Astrocyte (in vitro differentiated cells and primary cell): Measurements from ENCODE around the gene SDK1. TPM values are rescaled to one million over a fixed set of nuclear protein-coding genes. Genes with fewer than 3 reads are reported as not detected.

Experiments
- DNase-seq: peaks from one replicate; pipeline ENCODE4 v3.0.0-alpha.2; 2010; ENCODE audit warnings: low read depth
- FAIRE-seq: peaks from 2 replicates; lab custom pipeline; 2011; peaks lifted over from hg19 to GRCh38; lab: Jason Lieb, UNC
- H2AFZ ChIP-seq: 2 replicates; pipeline ENCODE4 v1.6.0; 2012; ENCODE audit warnings: low read depth, low read length, inconsistent platforms
- H3K27ac ChIP-seq: 2 replicates; pipeline ENCODE4 v1.5.1; 2011; ENCODE audit warnings: low read depth, low read length, inconsistent platforms
- H3K27me3 ChIP-seq: 2 replicates; pipeline ENCODE4 v1.6.0; 2011; ENCODE audit warnings: low read length, inconsistent platforms; ENCODE audit not compliant: insufficient read depth
- H3K36me3 ChIP-seq: 2 replicates; pipeline ENCODE4 v1.5.1; 2011; ENCODE audit warnings: low read length, inconsistent platforms; ENCODE audit not compliant: insufficient read depth
- H3K4me1 ChIP-seq: 2 replicates; pipeline ENCODE4 v1.5.1; 2011; ENCODE audit warnings: low read length, inconsistent platforms; ENCODE audit not compliant: insufficient read depth
- H3K4me2 ChIP-seq: 2 replicates; pipeline ENCODE4 v1.6.0; 2012; ENCODE audit warnings: low read length, inconsistent platforms
- H3K4me3 ChIP-seq: 2 replicates; pipeline ENCODE4 v1.5.1; 2011; ENCODE audit warnings: low read depth, mild to moderate bottlenecking, low read length, inconsistent platforms; ENCODE audit not compliant: insufficient read depth
- H3K79me2 ChIP-seq: 2 replicates; pipeline ENCODE4 v1.6.0; 2012; ENCODE audit warnings: mild to moderate bottlenecking, low read length, inconsistent platforms; ENCODE audit not compliant: insufficient read depth
- H3K9ac ChIP-seq: 2 replicates; pipeline ENCODE4 v1.6.0; 2012; ENCODE audit warnings: mild to moderate bottlenecking, low read length, inconsistent platforms
- H3K9me3 ChIP-seq: 2 replicates; pipeline ENCODE4 v1.5.1; 2012; ENCODE audit warnings: low read depth, mild to moderate bottlenecking, low read length, inconsistent platforms; ENCODE audit not compliant: insufficient read depth
- H4K20me1 ChIP-seq: 2 replicates; pipeline ENCODE4 v1.6.0; 2012; ENCODE audit warnings: low read length, inconsistent platforms; ENCODE audit not compliant: insufficient read depth
- H3K27ac Mint-ChIP-seq: one replicate; pipeline ENCODE4 v1.8.0; 2021; ENCODE audit warnings: mild to moderate bottlenecking, mixed read lengths; ENCODE audit not compliant: unreplicated experiment
- H3K27me3 Mint-ChIP-seq: one replicate; pipeline ENCODE4 v1.8.0; 2021; ENCODE audit warnings: low read depth, mixed read lengths; ENCODE audit not compliant: unreplicated experiment
- H3K36me3 Mint-ChIP-seq: one replicate; pipeline ENCODE4 v1.8.0; 2021; ENCODE audit warnings: low read depth, mixed read lengths; ENCODE audit not compliant: unreplicated experiment
- H3K4me1 Mint-ChIP-seq: one replicate; pipeline ENCODE4 v1.8.0; 2021; ENCODE audit warnings: low read depth, mixed read lengths; ENCODE audit not compliant: unreplicated experiment
- H3K4me3 Mint-ChIP-seq: one replicate; pipeline ENCODE4 v1.8.0; 2021; ENCODE audit warnings: mild to moderate bottlenecking, moderate library complexity, mixed read lengths; ENCODE audit not compliant: unreplicated experiment
- H3K9me3 Mint-ChIP-seq: one replicate; pipeline ENCODE4 v1.8.0; 2021; ENCODE audit warnings: mild to moderate bottlenecking, mixed read lengths; ENCODE audit not compliant: unreplicated experiment
- EZH2 ChIP-seq: IDR thresholded peaks from 2 replicates; pipeline ENCODE4 v1.6.1; 2012; ENCODE audit warnings: mild to moderate bottlenecking, low read length, inconsistent platforms; ENCODE audit not compliant: insufficient read depth
- total RNA-seq: library from RNA; stranded (reverse); gene quantifications from 2 replicates; pipeline ENCODE4 v1.2.1, GENCODE V29; 2021
- TF ChIP-seq, protein P1 (sequence below): IDR thresholded peaks from 2 replicates; pipeline ENCODE4 v1.5.1; 2011; ENCODE audit warnings: low read depth, mild to moderate bottlenecking, inconsistent platforms, low read length, moderate library complexity; ENCODE audit not compliant: insufficient read depth

The SDK1 gene
- total RNA-seq, 1 donor from 2014 or later: 4.2 TPM

DNA sequence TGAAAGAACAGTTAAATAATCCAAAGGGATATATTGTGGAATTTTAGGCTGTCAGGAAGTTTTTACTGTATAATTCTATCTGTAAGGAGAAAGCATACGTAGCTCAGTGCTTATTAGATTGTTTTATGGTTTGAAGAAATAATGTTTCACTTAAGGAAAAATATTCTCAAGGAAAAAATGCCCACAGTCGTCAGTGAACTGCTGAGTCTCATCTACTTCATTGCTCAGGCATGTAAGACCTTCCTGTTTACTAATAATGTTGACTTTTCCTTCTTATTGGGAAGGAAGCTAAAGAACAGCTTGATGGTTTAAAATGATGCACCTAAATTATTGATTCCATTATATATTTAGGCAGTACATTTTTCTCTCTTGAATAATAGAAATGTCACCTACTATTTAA lies 304.2 kb downstream of the SDK1 start:
- H3K9me3 ChIP-seq: no peaks in the 10 kb centered on the region
- Mint-ChIP-seq H3K4me1 (peaks cover 5% of the 10 kb centered on the region), H3K4me3 (no peak overlapping the region), H3K9me3 (peaks cover 2% of the 10 kb centered on the region), H3K27me3 (no peaks in the 10 kb centered on the region), H3K36me3 (no peaks in the 10 kb centered on the region), H3K27ac (no peak overlapping the region)
- FAIRE-seq: no peak
- H3K4me3 ChIP-seq: no peak overlapping the region
- H3K4me1 ChIP-seq: no peaks in the 10 kb centered on the region
- no peaks in the 10 kb centered on the region for H3K79me2 ChIP-seq
- no peak overlapping the region for H3K9ac ChIP-seq
- no peak overlapping the region for H2AFZ ChIP-seq
- no peaks in the 10 kb centered on the region for H3K27me3 ChIP-seq
- H3K36me3 ChIP-seq: no peaks in the 10 kb centered on the region
- H3K4me2 ChIP-seq: no peak overlapping the region
- H3K27ac ChIP-seq: no peak overlapping the region
- TF ChIP-seq, protein P1, sequence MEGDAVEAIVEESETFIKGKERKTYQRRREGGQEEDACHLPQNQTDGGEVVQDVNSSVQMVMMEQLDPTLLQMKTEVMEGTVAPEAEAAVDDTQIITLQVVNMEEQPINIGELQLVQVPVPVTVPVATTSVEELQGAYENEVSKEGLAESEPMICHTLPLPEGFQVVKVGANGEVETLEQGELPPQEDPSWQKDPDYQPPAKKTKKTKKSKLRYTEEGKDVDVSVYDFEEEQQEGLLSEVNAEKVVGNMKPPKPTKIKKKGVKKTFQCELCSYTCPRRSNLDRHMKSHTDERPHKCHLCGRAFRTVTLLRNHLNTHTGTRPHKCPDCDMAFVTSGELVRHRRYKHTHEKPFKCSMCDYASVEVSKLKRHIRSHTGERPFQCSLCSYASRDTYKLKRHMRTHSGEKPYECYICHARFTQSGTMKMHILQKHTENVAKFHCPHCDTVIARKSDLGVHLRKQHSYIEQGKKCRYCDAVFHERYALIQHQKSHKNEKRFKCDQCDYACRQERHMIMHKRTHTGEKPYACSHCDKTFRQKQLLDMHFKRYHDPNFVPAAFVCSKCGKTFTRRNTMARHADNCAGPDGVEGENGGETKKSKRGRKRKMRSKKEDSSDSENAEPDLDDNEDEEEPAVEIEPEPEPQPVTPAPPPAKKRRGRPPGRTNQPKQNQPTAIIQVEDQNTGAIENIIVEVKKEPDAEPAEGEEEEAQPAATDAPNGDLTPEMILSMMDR: no peak
- TF ChIP-seq EZH2: no peak
- H4K20me1 ChIP-seq: no peaks in the 10 kb centered on the region
- DNase-seq: peak; percentile 18

DNA sequence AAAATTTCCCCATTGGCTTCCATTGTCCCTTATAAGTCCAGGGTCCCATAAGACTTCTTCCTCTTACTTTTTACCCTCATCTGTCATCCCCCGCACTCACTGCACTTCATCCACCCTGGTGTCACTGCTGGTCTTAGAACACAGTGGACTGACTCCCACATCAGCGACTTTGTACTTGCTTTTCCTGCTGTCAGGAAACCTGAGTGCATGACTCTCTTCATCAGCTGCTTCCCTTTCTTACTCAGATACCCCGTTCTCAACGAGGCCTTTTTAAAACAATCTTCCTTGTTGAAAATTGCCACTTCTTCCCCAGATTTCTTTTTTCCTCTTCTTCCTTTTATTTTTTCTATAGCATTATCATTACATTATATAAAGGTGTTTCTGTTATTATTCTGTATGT lies 305.4 kb downstream of the SDK1 start:
- Histone ChIP-seq H3K79me2 (no peaks in the 10 kb centered on the region), H3K4me3 (no peak overlapping the region), H3K9me3 (no peaks in the 10 kb centered on the region), H4K20me1 (no peaks in the 10 kb centered on the region), H3K27me3 (no peaks in the 10 kb centered on the region), H3K4me1 (no peaks in the 10 kb centered on the region), H3K36me3 (no peaks in the 10 kb centered on the region), H3K9ac (no peak overlapping the region), H3K4me2 (no peak overlapping the region), H2AFZ (no peak overlapping the region), H3K27ac (no peak overlapping the region)
- Mint-ChIP-seq H3K27ac (no peak overlapping the region), H3K36me3 (no peaks in the 10 kb centered on the region), H3K4me1 (peaks cover 5% of the 10 kb centered on the region), H3K4me3 (no peak overlapping the region), H3K27me3 (no peaks in the 10 kb centered on the region), H3K9me3 (peaks cover 2% of the 10 kb centered on the region)
- DNase-seq (no peak), FAIRE-seq (no peak)
- no peak for TF ChIP-seq EZH2
- TF ChIP-seq, protein P1: no peak

DNA sequence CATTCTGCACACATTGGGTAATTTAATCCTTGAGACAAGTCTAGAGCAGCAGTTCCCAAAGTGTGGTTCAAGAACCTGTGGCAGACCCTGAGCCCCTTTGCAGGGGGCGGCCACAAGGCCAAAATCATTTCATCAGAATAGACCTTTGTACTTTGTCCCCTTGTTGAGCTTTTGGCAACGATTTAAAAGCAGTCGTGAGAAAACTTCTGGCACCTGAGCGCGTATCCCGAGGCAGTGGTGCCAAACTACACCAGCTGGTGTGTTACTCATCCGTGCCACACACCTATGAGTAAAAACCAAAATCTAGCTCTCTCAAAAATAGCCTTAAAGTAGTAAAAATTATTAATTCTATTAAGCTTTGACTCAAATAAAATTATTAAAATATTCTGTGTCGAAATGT lies 306.8 kb downstream of the SDK1 start:
- Histone ChIP-seq H3K4me1 (no peaks in the 10 kb centered on the region), H3K9ac (no peak overlapping the region), H3K4me3 (no peak overlapping the region), H4K20me1 (no peaks in the 10 kb centered on the region), H3K36me3 (no peaks in the 10 kb centered on the region), H3K27ac (no peak overlapping the region), H3K4me2 (no peak overlapping the region), H3K79me2 (no peaks in the 10 kb centered on the region), H3K27me3 (no peaks in the 10 kb centered on the region), H3K9me3 (no peaks in the 10 kb centered on the region), H2AFZ (no peak overlapping the region)
- FAIRE-seq (no peak), DNase-seq (no peak)
- Mint-ChIP-seq H3K4me3 (no peak overlapping the region), H3K9me3 (no peaks in the 10 kb centered on the region), H3K36me3 (no peaks in the 10 kb centered on the region), H3K4me1 (peaks cover 5% of the 10 kb centered on the region), H3K27me3 (no peaks in the 10 kb centered on the region), H3K27ac (no peak overlapping the region)
- TF ChIP-seq, protein P1: no peak
- no peak for TF ChIP-seq EZH2
